Medulla oblongata (tissue), 1 donor: ENCODE measurements around the gene MAP2K7.

ENCODE experiments used
- DNase-seq: peaks from one replicate; pipeline ENCODE4 v3.0.0-alpha.2; 2015; ENCODE audit errors: extremely low spot score

Gene MAP2K7

DNA sequence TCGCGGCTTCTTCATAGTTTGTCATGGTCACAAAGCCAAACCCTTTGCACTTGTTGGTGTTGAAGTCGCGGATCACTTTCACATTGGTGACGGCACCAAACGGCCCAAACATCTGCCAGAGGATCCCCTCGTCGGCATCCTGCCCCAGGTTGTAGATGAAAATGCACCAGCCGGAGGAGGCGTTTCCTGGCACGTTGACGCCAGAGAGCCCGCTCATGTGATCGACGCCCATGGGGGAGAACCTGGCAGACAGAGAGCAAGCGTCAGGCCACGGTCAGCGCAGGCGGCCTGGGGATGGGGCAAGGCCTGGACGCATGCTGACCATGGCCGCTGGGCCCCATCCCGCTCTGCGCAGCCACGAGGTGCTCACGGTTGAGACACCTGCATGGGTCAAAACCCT, 59.9 kb downstream of the MAP2K7 start:
- DNase-seq: no peak
